ENCODE data around the gene MAPK1IP1L.

MAPK1IP1L gene

DNA sequence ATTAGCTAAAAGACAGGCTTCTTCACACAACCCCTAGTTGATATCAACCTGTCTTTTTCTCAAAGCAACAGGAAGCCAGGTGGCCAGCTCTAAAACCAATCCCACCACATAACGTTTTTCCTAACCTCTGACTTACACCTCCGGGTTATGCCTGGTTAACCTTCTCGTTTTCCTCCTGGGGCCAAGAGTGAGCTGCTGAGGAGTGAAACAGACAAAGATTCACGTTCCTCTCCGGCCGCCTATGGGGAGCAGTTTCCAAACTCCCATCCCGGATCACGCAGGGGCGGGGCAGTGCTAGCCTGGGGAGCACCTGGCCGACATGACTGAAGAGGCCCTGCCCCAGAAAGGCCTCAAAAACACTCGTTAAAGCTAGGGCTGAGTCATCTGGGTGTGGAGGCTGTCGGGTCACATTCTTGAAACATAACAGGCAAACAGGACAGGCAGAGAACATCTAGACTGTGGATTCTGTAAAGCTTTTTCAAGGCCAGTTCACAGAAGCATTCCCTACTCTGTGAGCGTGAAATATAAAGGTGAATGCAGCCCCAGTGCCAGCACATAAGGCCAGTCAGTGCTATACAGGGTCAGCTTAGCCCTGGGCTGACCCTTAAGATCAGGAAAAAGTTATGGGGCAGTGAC is 51.7 kb downstream of the MAPK1IP1L start:
- peak; percentile 94 for DNase-seq (ENCODE audit: low read depth)
- H3K4me3 ChIP-seq (replicated peaks; ENCODE audit: low read depth, low read length) = peak overlapping the region; percentile 18
- no peak for TF ChIP-seq CTCF (IDR thresholded peaks at IDR 0.05; ENCODE audit: low read length, missing control alignments)

GRCh38 chr14:55103971-55104954 is 52.8 kb downstream of the MAPK1IP1L start:
- TF ChIP-seq CTCF (IDR thresholded peaks at IDR 0.05; ENCODE audit: low read length, missing control alignments) = no peak
- no peak overlapping the region for H3K4me3 ChIP-seq (replicated peaks; ENCODE audit: low read depth, low read length)
- DNase-seq (ENCODE audit: low read depth) = no peak

DNA sequence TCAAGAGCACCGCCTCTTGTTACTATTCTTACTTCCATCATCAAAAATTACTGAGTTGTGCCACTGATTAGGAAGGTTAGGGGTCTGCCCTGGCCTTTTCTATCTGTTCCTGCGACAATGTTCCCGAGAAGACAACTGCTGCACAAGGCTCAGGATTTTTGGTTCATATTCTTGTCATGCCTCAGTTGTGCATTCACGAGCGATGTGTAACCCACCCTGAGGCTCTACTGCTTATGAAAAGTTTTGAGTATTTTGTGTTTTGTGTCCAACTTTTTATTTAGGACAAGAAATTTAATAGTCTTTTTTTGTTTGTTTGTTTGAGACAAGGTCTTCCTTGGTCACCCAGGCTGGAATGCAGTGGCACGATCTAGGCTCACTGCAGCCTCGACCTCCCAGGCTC is 54.5 kb downstream of the MAPK1IP1L start:
- TF ChIP-seq CTCF (IDR thresholded peaks at IDR 0.05; ENCODE audit: low read length, missing control alignments) = no peak
- H3K4me3 ChIP-seq (replicated peaks; ENCODE audit: low read depth, low read length) = no peak overlapping the region
- DNase-seq (ENCODE audit: low read depth) = no peak

GRCh38 chr14:55107766-55108554 is 56.5 kb downstream of the MAPK1IP1L start:
- TF ChIP-seq CTCF (IDR thresholded peaks at IDR 0.05; ENCODE audit: low read length, missing control alignments) = no peak
- DNase-seq (ENCODE audit: low read depth) = peak; percentile 99
- H3K4me3 ChIP-seq (replicated peaks; ENCODE audit: low read depth, low read length) = no peak overlapping the region

DNA sequence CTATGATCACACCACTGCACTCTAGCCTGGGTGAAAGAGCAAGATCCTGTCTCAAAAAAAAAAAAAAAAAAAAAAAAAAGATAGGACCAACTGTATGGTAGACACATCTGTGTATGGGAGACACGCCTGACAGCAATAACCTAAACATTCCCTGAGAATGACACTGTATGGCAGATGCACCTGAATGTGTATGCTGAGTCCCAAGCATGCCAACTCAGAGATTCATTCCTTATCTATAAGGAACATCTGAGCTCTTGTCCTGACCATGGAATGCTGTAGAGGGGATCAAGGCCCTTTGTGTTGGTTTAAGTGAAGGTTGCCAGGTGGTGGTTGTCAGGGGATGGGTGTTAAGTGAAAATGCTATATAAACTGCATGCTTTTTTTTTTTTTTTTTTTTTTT is 58.4 kb downstream of the MAPK1IP1L start:
- no peak for DNase-seq (ENCODE audit: low read depth)
- H3K4me3 ChIP-seq (replicated peaks; ENCODE audit: low read depth, low read length) = no peak overlapping the region
- TF ChIP-seq CTCF (IDR thresholded peaks at IDR 0.05; ENCODE audit: low read length, missing control alignments) = no peak

DNA sequence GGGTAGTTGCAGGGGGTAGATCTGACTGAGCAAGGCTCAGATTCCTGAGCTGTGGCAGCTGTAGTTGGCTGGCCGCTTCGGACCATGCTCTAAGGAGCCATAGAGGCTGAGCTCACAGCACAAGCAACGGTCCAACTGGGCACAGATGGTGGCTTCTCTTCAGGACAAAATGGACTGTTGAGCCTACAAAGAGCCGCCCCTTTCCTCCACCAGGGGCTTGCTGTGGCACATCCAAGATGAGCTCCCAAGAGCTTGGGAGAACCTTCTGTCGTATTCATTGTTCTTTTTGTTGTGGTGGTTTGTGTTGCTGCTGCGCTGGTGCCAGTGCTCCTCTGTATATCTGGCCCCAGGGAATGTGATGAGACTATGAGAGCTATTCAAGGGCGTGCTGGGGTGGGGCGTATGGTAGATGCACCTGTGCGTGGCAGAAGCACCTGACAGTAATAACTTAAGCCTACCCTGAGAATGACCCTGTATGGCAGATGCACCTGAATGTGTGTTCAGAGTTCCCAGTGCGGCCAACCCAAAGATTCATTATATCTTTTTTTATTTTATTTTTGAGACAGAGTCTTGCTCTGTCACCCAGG is 59.8 kb downstream of the MAPK1IP1L start:
- H3K4me3 ChIP-seq (replicated peaks; ENCODE audit: low read depth, low read length) = no peak overlapping the region
- TF ChIP-seq CTCF (IDR thresholded peaks at IDR 0.05; ENCODE audit: low read length, missing control alignments) = no peak
- no peak for DNase-seq (ENCODE audit: low read depth)
